AG09319 (cell line): ENCODE measurements around the gene OR5A2.

Experiments
- DNase-seq: peaks from one replicate; pipeline ENCODE4 v3.0.0-alpha.2; 2010; ENCODE audit warnings: low read depth; ENCODE audit errors: extremely low read depth
- TF ChIP-seq, protein P1 (sequence below): IDR thresholded peaks from 2 replicates; pipeline ENCODE4 v1.5.1; 2011; ENCODE audit warnings: low read depth, mild to moderate bottlenecking, inconsistent platforms, low read length, moderate library complexity

Gene OR5A2

DNA sequence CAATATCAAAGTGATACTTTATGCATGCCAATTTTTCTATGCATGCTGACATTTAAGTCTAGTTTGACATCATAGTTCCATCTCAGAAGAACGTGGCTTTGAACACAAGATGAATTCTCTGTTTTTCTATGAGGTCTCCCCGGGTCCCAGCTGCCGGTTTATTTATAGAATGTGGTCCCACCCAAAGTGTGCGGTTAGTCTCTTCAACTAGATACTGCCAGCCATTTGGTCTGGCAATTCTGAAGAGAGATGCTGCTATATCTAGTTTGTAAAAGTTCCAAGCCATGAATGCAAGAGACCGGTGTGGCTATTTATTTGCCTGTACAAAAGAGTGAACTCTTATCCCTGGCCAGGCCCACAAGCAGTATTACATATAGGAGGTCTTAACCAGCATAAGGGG is 9.2 kb downstream of the OR5A2 start:
- no peak for DNase-seq
- TF ChIP-seq, protein P1, sequence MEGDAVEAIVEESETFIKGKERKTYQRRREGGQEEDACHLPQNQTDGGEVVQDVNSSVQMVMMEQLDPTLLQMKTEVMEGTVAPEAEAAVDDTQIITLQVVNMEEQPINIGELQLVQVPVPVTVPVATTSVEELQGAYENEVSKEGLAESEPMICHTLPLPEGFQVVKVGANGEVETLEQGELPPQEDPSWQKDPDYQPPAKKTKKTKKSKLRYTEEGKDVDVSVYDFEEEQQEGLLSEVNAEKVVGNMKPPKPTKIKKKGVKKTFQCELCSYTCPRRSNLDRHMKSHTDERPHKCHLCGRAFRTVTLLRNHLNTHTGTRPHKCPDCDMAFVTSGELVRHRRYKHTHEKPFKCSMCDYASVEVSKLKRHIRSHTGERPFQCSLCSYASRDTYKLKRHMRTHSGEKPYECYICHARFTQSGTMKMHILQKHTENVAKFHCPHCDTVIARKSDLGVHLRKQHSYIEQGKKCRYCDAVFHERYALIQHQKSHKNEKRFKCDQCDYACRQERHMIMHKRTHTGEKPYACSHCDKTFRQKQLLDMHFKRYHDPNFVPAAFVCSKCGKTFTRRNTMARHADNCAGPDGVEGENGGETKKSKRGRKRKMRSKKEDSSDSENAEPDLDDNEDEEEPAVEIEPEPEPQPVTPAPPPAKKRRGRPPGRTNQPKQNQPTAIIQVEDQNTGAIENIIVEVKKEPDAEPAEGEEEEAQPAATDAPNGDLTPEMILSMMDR = no peak

DNA sequence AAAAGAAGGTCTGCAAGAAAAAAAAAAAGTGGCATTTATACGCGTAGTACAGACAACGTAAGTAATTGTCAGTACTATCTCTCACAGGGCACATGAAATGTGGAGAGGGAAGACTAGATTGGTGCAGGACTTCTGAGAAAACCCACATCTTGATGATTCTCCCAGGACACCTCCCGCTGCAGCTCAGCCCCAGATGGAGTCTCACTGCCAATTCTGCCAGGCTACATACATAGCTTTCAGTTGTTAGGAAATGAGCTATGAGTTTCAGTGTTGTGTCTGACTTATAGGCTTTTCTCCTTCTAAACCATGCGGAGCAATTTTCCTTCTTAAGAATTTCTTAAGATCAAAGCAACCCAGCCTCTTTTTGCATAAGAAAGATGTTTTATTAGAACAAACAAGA is 9.6 kb downstream of the OR5A2 start:
- no peak for DNase-seq
- TF ChIP-seq, protein P1 = no peak

DNA sequence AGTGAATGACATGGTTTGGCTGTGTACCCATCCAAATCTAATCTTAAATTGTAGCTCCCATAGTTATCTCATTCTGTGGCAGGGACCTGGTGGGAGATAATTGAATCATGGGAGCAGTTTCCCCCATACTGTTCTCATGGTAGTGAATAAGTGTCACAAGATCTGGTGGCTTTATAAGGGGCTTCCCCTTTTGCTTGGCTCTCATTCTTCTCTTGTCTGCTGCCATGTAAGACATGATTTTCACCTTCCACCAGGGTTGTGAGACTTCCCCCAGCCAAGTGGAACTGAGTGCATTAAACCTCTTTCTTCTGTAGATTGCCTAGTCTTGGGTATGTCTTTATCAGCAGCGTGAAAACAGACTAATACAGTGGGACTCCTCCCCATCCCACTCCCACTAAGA is 11.1 kb downstream of the OR5A2 start:
- DNase-seq = no peak

DNA sequence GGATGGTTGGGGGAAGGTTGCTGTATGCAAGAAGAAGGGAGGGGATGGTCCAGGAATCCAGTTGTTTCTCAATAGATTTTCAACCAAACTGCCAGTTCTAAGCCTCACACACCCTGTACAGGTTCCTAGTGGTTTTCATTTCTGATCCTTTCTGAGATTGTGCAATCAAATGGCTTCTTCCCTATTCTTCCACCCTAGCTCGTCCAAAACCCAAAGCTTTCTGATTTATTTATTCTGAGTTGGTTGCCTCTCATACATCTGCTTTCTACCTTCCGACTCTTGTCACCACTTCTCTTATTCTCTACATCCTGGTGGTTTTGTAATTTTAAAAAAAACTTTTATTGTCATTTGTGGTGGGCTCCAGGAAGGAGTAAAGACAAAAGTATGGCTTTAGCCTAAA is 12.6 kb downstream of the OR5A2 start:
- no peak for DNase-seq
- TF ChIP-seq, protein P1 = no peak

More for the DNA sequence above, 11.1 kb downstream of the OR5A2 start:
- TF ChIP-seq, protein P1 = no peak

DNA sequence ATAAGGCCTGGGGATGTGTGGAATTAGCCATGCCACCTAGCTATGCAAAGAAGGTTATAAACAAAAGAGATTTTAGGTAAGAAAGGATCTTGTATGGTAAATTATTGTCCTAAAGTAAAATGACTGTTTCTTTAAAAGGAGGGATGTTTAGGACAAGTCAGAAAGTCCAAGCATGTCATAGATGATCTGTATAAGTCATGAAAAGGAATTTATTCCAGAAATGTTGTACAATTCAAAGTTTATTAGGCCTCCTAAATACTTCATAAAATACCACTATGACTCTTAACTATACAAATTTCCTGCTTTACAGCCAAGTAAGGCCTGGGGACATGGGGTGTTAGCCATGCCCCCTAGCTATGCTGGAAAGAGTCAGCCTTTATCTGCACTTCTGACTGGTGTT is 22.7 kb downstream of the OR5A2 start:
- DNase-seq = no peak
- TF ChIP-seq, protein P1 = no peak

DNA sequence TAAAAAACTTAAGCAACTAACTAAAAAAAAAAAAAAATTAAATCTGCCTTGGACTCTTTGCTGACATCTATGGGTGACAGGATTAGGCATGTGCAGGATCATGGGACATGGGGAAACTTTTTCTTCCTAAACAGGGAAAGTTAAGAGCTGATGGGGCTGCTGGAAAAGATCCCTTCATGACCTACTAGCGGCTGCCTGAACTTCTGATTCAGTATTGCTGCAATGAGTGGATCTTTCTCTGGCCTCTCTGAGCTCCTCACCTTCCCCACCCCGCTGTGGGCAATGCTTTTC is 25.0 kb downstream of the OR5A2 start:
- DNase-seq = no peak
- TF ChIP-seq, protein P1 = no peak

DNA sequence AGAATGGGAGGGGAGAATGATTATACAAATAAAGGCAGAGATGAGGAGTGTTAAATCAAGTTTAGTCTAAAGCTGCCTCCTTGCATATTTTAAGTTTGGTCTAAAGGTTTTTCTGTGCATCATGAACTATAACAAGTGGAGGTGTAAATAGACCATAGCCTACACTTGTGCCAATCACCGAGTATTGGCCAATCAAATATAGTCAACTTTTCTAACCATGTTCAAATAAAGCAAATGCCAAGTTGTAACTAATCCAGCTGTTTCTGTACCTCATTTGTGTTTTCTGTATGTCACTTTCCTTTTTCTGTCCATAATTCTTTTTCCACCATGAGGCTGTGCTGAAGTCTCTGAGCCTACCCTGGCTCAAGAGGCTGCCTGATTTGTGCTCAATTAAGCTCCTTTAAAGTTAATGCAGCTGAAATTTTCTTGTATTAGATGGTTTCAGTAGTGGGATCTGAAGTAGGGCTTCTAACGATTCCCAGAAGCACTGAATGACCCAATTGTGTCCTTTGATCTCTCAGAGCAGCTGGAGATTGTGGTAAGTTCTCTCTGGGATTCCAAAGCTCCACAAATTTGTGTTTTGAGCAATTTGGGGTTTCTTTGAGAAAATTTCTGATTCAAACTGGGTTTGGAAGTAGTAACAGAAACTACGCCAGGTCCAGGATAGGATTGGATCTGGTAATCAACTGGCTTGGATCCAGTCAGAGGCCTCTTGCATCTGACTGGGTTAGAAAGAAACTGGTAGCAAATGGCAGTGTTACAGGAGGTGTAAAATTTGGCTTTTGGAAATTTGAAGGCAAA is 25.6 kb downstream of the OR5A2 start:
- TF ChIP-seq, protein P1 = no peak
- DNase-seq = no peak
